8988T (cell line): Measurements from ENCODE around the gene DHRS1.
"Not testable (repeated sequence)": the region's sequence is repeated elsewhere in the genome, so short reads cannot be mapped to it uniquely, and the experiment has no call there.

Experiments
- DNase-seq: peaks from one replicate; pipeline ENCODE4 v3.0.0; 2011

The DHRS1 gene

DNA sequence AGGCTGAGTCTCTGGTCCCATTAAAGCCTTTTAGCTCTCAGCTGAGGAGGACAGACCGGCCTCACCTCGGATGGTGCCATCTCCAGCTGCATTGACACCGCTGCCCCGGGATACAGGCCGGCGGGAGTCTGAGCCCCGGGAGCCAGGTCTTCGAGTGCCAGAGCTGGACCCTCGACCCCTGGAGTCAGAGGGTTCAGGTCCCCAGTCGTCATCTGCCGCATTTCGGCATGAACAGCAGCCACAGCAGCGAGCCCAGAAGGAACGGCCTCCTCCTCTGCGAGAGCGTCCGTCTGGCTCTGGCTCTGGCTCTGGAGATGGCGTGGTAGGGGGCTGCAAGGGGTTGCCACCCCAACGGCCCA, 37.6 kb downstream of the DHRS1 start:
- DNase-seq = no peak

GRCh38 chr14:24261256-24261968, 38.2 kb downstream of the DHRS1 start:
- DNase-seq = no peak

DNA sequence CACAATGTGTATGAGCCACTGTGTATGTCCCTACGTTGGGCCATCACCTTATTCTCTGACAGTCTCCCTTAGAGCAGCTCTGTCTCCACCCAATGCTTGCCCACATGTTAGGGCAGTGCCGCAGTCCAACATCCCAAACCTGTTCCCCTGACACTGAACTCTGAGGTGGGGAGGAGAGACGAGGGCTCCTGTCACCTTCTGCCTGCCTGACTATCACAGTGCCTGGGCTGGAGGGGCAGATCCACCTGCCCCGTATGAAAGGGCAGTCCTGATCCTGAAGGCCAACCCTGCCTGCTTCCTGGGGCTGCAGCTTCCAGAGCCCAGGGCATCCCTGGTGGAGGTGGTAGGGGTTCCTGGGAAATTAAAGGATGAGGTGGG, 38.8 kb downstream of the DHRS1 start:
- no peak for DNase-seq

- DNase-seq = no peak
Measured at GRCh38 chr14:24260026-24260779, 39.4 kb downstream of the DHRS1 start.

DNA sequence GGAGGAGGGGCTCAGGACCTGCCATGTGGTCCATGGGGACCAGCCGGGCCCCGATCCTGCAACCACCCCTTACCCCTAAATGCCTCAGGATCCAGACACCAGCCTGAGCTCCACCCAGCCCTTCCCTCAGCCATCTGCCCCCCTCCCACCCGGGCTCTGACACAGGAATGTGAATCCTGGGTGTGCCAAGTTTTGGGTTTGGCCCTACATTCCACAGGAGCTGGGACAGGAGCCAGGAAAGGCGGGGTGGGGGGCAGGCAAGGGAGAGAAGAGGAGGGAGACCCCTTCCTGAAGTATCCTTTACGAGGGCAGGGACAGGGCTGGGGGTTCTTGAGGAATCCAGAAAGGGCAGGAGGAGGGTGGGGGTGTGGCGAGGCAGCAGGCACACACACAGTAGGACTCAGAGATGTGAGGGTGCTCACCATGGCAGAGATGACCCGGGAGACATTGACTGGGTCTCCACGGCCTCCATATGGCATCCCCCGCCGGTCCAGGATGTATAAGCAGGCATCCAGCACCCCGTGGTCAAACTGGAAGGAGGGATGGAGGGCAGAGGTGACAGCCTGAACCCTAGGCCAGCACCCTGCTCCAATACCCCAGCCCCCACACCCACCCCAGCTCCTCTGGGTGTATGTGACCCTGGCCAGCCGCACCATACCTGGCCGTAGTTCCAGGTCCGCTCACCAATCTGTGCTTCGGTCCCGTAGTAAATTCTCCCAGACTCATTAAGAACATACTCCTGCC, 40.1 kb downstream of the DHRS1 start:
- DNase-seq = no peak

DNA sequence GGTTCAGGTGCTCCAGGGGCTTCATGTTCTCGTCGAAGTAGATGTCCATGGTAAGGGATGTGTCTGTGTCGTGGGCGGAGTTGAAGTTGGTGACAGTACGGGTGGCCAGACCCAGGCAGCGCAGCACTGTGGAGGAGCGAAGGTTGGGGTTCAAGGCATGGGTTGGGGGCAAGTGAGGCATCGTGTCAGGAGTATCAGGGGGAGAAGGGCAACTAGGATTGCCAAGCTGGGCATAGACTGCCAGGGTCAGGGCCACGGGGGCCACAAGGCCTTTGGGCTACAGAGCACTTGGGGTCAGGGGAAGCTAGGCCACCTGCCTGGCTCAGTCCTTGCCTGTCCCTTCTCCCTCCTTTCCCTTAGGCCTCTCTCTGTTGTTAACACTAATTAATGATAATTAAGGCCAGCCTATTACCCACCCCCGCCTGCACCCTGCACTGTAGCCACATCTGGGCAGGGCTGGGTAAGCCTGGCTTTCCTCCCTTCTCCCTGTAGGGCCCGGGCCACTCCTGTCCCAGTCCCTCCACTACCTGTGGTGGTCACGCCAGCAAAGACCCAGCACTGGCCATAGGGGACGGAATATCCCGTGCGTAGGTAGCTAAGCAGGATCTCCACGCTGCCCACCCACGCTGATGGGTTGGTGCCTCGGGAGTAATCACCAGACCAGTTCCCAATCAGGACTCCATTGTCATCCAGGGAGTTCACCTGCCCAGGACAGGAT, 40.9 kb downstream of the DHRS1 start:
- DNase-seq = no peak

DNA sequence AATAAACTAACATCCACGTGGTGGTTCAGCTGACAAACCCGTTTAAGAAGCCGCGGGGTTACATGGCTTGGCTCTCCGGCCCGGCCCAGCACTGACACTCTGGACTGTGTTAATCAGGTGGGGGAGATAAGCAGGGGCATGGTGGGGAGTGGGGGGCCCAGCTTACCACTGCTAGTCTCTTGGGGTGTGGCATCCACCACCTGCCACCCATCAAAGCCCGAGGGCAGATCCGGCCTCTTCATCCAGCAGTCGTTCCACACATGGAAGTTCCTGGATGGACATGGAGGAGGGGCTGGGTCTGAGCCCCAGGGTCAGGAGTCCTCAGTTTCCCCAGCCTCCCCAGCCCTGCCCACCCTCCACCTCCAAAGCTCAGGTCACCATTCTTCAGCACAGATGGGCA, 41.5 kb downstream of the DHRS1 start:
- DNase-seq = no peak

DNA sequence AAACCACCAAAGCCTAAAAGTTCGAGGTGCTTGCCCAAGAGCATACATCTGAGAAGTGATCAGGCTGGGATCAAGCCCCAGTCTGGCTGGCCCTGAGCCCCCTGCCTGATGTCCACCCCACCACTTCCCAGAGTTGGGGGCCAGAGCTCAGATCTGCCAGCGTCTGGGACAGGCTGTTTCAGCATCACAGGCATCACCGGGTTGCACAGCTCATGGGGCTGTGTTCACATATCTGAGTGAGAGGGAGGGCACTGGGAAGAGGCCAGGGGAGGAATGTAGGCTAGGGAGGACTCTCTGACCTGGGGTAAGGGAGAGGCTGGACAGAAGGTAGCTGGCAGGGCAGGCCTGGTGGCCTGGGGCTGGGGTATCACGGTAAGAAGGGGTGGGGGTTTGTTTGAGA, 42.6 kb downstream of the DHRS1 start:
- no peak for DNase-seq

DNA sequence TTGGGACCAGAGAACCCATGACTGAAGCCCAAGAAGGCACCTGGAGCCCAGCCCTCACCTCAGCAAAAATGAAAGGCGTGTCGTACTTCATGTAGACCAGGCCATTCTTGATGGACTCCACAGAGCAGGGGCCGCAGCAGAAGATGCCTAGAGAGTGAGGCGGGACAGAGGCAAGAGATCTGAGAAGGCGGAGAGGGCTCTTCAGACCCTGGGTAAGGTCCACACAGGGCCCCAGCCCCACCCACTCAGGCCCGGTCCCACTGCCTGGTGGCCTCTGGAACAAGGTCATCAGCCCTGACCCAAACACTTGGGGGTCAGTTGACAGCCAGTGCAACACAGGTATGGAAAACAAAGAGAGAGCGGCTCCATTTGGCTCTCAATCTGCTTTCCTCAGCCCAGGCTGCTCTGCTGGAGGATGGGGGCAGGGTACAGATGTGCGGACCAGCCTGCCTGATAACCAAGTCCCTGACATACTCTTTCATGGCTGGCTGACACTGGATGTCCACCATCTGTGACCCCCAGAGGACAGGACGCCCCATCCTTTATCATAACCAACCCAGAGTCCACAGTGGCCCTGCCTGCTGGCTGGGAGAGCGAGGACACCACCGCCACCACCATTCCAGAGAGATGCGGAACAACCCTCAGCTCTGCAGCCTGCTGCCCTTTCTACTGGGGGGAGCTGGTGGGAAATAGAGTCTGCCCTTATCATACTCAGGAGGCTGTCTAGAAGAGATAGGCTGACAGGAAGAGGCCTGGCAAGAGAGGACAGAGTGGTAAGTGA, 43.5 kb downstream of the DHRS1 start:
- no peak for DNase-seq

DNA sequence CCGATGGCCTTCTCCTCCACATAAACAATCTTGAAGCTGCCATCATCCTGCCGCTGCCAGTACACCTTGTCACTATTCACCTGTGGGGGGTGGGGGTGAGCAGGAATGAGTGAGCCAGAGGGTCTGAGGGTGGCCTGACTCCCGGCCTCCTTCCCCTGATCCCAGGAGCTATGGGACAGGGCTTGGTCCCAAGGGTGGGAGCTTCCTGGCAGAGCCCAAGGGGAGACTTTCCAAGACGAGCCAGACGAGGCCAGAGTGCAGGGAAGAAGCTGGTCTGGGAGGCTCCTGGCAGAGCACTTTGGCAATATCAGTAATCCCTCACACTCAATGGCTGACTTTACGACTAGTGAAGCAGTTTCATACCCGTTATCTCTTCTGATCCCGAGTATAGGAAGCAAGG, 44.1 kb downstream of the DHRS1 start:
- DNase-seq = no peak

- DNase-seq = no peak
Measured at GRCh38 chr14:24254630-24255392, 44.8 kb downstream of the DHRS1 start.

DNA sequence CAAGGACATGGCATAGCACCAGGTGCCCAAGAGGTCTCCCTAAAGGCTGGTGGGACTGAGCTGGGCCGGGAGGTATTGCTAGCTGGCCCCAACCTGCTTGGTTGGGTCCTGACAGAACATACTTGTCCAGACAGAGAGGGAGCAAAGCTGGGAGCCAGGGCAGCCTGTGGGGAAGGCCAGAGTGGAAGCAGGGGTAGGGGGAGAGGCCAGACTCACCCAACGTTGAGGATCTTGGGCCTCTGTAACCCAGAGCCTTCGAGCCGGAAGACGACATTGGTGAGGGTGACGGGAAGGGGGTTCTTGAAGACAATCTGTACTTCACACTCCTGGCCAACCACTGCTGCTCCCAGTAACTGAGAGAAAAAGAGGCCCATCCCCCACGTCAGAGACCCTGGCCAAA, 45.6 kb downstream of the DHRS1 start:
- no peak for DNase-seq

- DNase-seq = no peak
Measured at GRCh38 chr14:24252289-24253124, 47.1 kb downstream of the DHRS1 start.

- no peak for DNase-seq
Measured at GRCh38 chr14:24251880-24252288, 47.7 kb downstream of the DHRS1 start.

DNA sequence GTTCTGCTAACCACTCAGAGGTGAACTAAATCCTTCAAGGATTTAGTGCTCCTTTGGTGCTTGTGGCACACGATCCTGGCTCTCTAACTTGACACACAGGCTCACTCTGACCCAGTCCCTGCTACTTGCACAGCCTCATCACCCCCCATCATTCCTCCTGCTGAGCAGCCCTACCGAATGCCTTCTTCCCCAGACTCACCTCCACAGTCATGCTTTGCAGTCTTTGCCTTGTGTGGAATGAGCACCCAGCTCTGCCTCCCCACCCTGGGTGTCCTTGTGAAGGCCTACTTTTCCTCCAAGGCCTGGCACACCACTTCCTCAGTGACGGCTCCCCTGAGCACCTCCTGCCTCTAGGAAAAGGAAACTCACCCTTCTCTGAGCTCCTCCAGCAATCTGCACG, 49.2 kb downstream of the DHRS1 start:
- no peak for DNase-seq

DNA sequence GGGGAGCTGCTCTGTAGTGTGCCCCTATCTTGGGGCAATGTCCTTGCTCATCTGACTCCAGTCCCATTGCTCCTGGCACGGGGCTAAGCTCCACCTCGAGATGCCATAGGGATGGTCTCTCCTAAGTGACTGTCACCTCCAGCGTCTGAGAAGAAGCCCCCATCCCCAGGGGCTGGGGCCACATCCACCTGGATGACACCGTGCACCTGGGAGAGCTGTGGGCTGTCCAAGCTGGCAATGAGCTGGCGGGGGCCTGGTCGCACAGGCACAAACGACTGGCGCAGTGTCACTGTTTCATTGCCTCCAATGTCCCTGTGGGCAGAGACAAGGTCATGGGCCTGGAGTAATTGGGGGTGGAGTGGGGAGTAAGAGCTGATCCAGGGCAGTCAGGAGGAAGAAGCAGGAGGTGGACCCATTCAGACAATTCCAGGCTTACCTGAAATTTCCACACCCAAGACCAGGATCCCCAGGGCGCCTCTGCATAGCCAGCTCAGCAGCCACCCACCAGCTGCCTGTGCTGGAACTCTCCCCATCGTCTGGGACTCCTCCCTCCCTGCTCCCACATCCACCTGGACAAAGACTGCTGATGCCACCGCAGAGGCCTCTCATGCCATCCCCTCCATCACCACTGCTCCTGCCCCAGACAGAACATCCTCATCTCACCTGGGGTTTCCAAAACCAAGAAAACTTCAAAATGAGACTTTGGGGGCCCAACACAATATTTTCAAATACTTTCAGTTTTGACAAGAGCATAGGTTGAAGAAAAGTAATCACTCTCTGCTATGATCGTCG, 50.2 kb downstream of the DHRS1 start:
- DNase-seq = no peak

GRCh38 chr14:24247422-24247821, 52.2 kb downstream of the DHRS1 start:
- no peak for DNase-seq

DNA sequence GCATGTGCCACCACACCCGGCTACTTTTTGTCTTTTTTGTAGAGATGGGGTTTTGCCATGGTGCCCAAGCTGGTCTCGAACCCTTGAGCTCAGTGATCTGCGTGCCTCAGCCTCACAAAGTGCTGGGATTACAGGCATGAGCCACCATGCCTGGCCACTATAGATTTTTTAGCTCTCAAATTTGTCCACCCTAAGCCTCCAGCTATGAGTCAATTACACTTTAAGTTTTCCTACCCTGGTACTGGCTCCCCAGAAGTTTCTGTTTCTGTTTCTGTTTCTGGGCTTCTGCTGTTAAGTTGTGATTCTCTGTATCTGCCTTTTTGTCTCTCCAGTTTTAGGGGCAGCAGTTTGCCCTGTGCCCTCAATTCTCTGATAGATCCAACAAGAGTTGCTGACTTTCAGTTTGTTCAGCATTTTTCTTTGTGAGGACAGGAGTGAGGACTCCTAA, 52.8 kb downstream of the DHRS1 start:
- DNase-seq = no peak

- DNase-seq = not testable (repeated sequence)
Measured at GRCh38 chr14:24245350-24245749, 54.2 kb downstream of the DHRS1 start.

DNA sequence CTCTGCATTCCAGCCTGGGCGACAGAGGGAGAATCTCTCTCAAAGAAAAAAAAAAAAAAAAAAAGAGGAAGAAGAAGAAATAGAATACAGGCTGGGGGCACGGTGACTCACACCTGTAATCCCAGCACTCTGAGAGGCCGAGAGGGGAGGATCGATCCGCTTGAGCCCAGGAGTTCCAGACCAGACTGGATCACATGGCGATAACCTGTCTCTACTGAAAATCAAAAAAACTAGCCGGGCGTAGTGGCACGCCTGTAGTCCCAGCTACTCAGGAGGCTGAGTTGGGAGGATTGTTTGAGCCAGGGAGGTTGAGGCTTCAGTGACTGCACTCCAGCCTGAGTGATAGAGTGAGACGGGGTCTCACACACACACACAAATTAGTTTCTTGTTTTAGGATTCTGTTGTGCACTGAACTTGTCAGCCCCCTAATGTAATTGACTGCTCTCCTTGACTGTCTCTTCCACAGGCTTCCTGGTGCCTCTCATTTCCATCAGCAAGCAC, 56.2 kb downstream of the DHRS1 start:
- no peak for DNase-seq
